GM18498 (cell line): ENCODE measurements around the gene PTMS.

Experiments
- ATAC-seq: cut with Tn5 transposase; IDR thresholded peaks from one replicate; pipeline ENCODE4 v1.9.1; 2021; ENCODE audit warnings: mild to moderate bottlenecking, moderate library complexity; ENCODE audit not compliant: unreplicated experiment

Gene PTMS

DNA sequence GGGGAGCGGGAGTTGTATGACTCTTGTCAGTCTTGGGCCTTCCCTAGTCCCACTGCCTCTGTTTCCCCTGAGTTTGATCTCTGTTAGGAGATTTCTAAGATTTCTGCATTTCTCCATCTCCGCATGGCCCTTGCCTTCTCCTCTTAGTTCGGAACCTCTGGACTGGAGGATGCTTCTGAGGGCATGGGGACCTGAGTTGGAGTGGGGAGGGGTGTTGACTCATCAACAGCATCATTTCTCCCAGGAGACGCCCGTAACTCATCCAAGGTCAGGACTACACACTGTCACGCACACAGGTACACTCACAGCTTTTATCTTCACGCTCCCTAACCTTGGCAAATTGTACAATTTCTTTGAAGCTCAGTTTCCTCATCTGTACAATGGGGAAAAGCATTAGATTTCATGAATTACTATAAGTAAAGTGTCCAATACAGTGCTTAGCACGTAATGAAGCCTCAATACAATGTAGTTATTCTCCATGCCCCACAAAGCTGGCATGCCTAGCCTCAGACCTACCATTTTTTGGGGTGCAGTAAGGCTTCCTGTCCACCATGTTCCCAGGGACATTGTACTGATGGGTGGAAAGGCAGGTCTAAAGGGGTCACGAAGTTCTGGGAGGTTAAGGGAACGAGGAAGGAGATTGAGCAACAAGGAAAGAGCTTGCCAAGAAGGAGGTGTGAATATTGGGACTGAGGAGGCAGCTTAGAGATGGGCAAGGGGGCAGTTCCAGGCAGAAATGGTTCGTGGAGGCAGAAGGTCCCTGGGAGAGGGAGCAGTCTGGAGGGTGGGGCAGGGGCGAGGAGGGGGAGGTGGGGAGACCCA lies 5.6 kb downstream of the PTMS start:
- ATAC-seq: no peak

- ATAC-seq: no peak
These were observed 6.2 kb downstream of the PTMS start, which contains the start of gene LAG3 for GRCh38 chr12:6772331-6772695. Gene LAG3 (plus strand): TSS chr12:6772520. CDS start chr12:6772853, 333 bp downstream.

- no peak for ATAC-seq
These were observed 6.8 kb downstream of the PTMS start for GRCh38 chr12:6772726-6773589.

DNA sequence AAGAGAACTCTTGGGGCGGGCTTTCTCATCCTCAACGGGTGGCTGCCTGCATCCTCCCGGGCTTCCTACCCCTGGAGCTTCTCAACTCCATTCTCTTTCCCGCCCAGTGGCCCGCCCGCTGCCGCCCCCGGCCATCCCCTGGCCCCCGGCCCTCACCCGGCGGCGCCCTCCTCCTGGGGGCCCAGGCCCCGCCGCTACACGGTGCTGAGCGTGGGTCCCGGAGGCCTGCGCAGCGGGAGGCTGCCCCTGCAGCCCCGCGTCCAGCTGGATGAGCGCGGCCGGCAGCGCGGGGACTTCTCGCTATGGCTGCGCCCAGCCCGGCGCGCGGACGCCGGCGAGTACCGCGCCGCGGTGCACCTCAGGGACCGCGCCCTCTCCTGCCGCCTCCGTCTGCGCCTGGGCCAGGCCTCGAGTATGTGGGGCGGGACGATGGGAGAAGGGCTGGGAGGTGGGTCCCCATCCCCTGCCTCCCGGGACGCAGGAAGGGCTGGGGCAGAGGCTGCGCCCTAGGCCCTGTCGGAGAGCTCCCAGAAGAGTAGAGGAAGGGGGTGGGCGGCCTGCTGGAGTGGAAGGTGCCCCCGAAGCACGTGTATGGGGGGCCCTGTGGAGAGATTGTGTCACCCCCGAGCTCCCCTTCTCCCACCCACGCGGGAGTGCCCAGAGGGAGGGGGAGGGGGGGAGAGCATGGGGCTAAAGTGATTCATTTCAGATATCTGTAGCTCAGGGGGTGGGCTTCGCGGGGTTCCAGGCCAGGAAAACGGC lies 7.6 kb downstream of the PTMS start:
- ATAC-seq: no peak

DNA sequence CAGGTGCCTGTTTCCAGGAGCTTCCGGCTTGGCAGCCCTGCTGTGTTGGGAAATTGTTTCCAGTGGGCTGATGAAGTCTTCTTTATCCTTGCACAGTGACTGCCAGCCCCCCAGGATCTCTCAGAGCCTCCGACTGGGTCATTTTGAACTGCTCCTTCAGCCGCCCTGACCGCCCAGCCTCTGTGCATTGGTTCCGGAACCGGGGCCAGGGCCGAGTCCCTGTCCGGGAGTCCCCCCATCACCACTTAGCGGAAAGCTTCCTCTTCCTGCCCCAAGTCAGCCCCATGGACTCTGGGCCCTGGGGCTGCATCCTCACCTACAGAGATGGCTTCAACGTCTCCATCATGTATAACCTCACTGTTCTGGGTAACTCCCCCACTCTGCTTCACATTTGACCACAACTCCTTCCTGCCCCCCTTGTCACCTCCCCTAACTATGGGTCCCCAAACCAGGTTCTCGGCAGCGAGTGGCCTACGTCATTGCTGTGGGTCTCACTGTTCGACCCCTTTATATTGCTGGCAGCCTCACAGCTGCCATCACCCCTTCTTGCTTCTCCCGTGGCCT lies 8.4 kb downstream of the PTMS start:
- ATAC-seq: no peak

- no peak for ATAC-seq
These were observed 9.3 kb downstream of the PTMS start for GRCh38 chr12:6775185-6776174.

GRCh38 chr12:6777386-6777785 lies 11.2 kb downstream of the PTMS start:
- ATAC-seq: no peak

- no peak for ATAC-seq
These were observed 12.0 kb downstream of the PTMS start for GRCh38 chr12:6778217-6778573.

DNA sequence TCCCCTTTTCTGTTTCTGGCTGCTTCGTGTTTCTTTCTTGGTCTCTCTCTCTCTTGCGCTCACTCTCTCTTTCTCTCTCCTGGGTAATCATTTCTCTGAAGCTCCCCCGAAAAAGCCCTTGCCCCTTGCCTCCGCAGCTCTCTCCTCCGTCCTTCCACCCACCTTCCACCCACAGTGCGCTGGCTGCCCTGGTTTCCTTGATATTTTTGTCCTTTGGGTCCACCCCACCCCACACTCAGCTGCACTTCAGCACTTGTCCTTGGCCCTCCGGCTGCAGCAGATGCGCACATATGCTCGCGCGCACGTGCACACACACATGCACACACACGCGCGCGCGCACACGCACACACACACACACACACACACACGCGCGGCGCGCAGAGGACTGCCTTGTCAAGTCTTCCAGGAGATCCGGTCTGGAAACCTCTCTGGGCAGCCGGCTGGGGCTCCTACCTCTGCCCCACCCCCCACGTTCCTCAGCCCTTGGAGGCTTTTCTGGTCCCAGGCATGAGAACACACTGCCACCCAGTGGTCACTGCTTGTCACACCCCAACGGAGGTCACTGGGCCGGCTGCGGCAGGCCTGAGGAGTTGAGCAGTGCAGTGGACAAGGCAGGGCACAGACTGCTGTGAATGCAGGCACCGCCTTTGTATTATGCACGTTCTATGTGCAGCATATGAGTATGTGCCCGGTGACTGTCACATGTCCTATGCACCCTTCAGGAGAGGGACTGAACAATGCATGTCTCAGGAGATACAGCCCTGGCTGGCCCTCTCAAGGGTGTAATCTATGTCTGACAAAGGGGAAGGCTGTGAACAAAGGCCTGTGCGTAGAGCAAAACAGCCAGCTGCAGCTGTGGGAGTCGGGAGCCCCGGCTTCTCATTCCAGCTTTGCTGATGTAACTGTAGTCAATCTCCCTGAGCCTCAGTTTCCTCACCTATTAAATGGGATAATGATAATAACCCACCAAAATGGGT lies 12.7 kb downstream of the PTMS start:
- ATAC-seq: peak; percentile 77

DNA sequence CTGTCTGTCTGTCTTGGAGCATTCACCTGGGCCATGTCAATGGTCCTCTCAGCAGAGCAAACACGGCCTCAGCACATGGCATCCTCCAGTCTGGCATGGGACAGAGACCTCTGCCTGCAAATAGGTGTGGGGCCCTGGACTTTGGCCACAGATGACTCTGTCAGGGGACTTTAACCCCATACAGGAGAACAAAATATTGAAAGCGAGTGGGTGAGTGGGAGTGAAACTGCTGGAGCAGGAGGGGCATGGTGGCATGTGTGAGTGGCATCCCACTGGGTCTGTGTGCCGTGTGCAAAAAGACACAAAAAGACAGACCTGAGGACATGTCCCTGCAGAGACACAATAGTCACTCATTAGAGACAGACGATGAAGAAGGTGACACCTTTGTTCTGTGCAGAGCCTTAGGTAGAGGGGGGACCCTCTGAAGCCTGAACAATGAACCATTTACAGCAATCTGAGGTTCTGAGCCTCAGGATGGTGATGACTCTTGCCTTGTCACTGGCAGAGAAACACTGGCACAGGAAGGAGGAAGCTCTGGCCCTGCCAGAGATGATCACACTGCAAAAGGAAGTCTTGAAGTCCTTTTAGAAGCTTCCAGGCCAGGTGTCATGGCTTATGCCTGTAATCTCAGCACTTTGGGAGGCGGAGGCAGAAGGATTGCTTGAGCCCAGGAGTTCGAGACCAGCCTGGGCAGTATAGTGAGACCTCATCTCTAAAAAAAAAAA lies 13.7 kb downstream of the PTMS start:
- no peak for ATAC-seq

GRCh38 chr12:6780573-6780972 lies 14.4 kb downstream of the PTMS start:
- no peak for ATAC-seq

DNA sequence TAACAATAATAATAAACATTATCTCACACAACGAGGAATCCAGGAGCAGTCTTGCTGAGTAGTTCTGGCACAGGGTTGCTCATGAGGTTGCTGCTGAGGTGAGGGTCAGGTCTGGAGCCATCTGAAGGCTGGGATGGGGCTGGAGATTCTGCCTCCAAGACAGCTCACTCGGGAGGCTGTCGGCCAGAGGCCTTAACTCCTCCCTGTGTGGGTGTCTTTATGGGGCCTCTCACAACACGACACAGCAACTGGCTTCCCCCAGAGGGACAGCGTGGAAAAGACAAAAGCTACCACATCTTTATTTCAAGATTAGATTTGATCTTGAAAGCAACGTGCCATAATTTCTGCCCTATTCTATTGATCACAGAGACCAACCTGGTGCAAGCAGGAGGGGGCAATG lies 16.0 kb downstream of the PTMS start:
- ATAC-seq: no peak

GRCh38 chr12:6782850-6783566 lies 16.8 kb downstream of the PTMS start:
- ATAC-seq: no peak

DNA sequence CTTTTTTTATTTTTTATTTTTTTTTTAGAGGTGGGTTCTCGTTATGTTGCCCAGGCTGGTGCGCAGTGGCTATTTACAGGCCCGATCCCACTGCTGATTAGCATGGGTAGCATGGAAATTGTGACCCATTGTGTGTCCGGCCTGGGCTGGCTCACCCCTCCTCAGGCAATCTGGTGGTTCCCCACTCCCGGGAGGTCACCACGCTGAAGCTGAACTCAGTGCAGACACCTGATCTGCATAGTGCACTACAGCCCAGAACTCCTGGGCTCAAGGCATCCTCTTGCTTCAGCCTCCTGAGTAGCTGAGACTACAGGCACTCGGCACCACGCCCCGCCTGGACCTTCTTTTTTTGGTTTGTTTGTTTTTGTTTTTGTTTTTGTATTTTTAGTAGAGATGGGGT lies 17.7 kb downstream of the PTMS start:
- no peak for ATAC-seq

GRCh38 chr12:6784296-6784695 lies 18.1 kb downstream of the PTMS start:
- no peak for ATAC-seq

- no peak for ATAC-seq
These were observed 18.6 kb downstream of the PTMS start for GRCh38 chr12:6784761-6785160.

DNA sequence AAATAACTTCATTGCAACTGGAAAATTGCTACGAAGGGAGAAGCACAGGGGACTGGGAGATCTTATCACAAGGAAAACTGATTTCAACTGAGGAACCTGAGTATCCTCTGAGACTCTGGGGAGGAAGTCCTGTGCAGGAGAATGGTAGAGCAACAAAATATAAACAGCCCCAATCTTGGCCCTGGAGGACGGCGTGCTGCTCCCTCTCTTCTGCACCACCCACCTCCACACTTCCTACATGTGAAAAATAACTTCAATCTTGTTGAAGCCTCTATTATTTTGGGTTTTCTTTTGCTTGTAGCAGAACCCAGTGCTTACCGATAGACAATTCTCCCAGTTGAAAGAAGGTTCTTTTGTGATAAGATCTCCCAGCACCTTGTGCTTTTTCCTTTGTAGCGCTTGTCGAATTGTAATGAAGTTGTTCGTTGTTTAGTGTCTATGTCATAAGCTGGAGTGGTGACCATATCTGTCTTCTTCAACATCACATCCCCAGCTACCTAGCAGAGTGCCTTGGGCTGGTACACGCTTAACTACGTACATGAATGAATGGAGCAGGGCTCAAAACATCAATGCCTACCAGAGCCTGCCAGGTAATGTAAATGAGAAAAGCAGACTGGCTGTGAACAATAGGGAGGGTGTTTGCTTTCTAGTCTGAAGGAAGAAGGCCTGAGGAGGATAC lies 20.4 kb downstream of the PTMS start:
- ATAC-seq: no peak
